Measurements from ENCODE around the gene UNC119B. TPM values are rescaled to one million over a fixed set of nuclear protein-coding genes. Genes with fewer than 3 reads are reported as not detected.

Gene UNC119B
- total RNA-seq, 1 donor from 2014 or later = 22.9 TPM

GRCh38 chr12:120686690-120687577 lies 23.3 kb upstream of the UNC119B start, which contains the start of gene MLEC:
Gene MLEC (plus strand): TSS chr12:120687149. CDS start chr12:120687297, 148 bp downstream.
- peak; percentile 99 for DNase-seq (ENCODE audit: low spot score)
- intact Hi-C loops (cut with DNase I) = no loop called here
- peak; percentile 98 for ATAC-seq

GRCh38 chr12:120687578-120688289 lies 22.5 kb upstream of the UNC119B start:
- no peak for ATAC-seq
- intact Hi-C loops (cut with DNase I) = no loop called here
- no peak for DNase-seq (ENCODE audit: low spot score)

GRCh38 chr12:120688527-120689071 lies 21.7 kb upstream of the UNC119B start:
- intact Hi-C loops (cut with DNase I) = no loop called here
- DNase-seq (ENCODE audit: low spot score) (no peak), ATAC-seq (no peak)

- no peak for ATAC-seq
Observed at GRCh38 chr12:120689397-120690082, 20.7 kb upstream of the UNC119B start.

GRCh38 chr12:120690083-120690450 lies 20.2 kb upstream of the UNC119B start:
- ATAC-seq = no peak

More at GRCh38 chr12:120689397-120690082, 20.7 kb upstream of the UNC119B start:
- intact Hi-C loops (cut with DNase I) = no loop called here
- no peak for DNase-seq (ENCODE audit: low spot score)

GRCh38 chr12:120690978-120691377 lies 19.3 kb upstream of the UNC119B start:
- ATAC-seq (no peak), DNase-seq (ENCODE audit: low spot score) (no peak)
- intact Hi-C loops (cut with DNase I) = no loop called here

More at GRCh38 chr12:120690083-120690450, 20.2 kb upstream of the UNC119B start:
- intact Hi-C loops (cut with DNase I) = no loop called here
- no peak for DNase-seq (ENCODE audit: low spot score)

GRCh38 chr12:120692524-120693033 lies 17.7 kb upstream of the UNC119B start:
- ATAC-seq (no peak), DNase-seq (ENCODE audit: low spot score) (no peak)
- intact Hi-C loops (cut with DNase I) = no loop called here

GRCh38 chr12:120693848-120694247 lies 16.4 kb upstream of the UNC119B start:
- no peak for ATAC-seq
- intact Hi-C loops (cut with DNase I) = no loop called here
- DNase-seq (ENCODE audit: low spot score) = no peak

GRCh38 chr12:120696626-120697025 lies 13.6 kb upstream of the UNC119B start:
- intact Hi-C loops (cut with DNase I) = no loop called here
- DNase-seq (ENCODE audit: low spot score) (no peak), ATAC-seq (no peak)

- ATAC-seq (no peak), DNase-seq (ENCODE audit: low spot score) (no peak)
- intact Hi-C loops (cut with DNase I) = no loop called here
Observed at GRCh38 chr12:120697344-120697743, 12.9 kb upstream of the UNC119B start.

GRCh38 chr12:120698665-120699064 lies 11.6 kb upstream of the UNC119B start:
- DNase-seq (ENCODE audit: low spot score) (no peak), ATAC-seq (peak; percentile 46)
- intact Hi-C loops (cut with DNase I) = no loop called here

GRCh38 chr12:120699553-120699952 lies 10.7 kb upstream of the UNC119B start:
- intact Hi-C loops (cut with DNase I) = no loop called here
- DNase-seq (ENCODE audit: low spot score) = no peak
- no peak for ATAC-seq

GRCh38 chr12:120700886-120701285 lies 9.4 kb upstream of the UNC119B start:
- DNase-seq (ENCODE audit: low spot score) (no peak), ATAC-seq (no peak)
- intact Hi-C loops (cut with DNase I) = no loop called here

- intact Hi-C loops (cut with DNase I) = no loop called here
- no peak for DNase-seq (ENCODE audit: low spot score)
- ATAC-seq = no peak
Observed at GRCh38 chr12:120702637-120703036, 7.6 kb upstream of the UNC119B start.

- intact Hi-C loops (cut with DNase I) = no loop called here
- DNase-seq (ENCODE audit: low spot score) (no peak), ATAC-seq (no peak)
Observed at GRCh38 chr12:120703311-120703942, 6.8 kb upstream of the UNC119B start.

GRCh38 chr12:120705618-120706017 lies 4.6 kb upstream of the UNC119B start:
- DNase-seq (ENCODE audit: low spot score) (no peak), ATAC-seq (no peak)
- intact Hi-C loops (cut with DNase I) = no loop called here

GRCh38 chr12:120706029-120706428 lies 4.2 kb upstream of the UNC119B start:
- intact Hi-C loops (cut with DNase I) = no loop called here
- DNase-seq (ENCODE audit: low spot score) (no peak), ATAC-seq (no peak)

- DNase-seq (ENCODE audit: low spot score) (no peak), ATAC-seq (no peak)
- intact Hi-C loops (cut with DNase I) = no loop called here
Observed at GRCh38 chr12:120708651-120709050, 1.6 kb upstream of the UNC119B start.

Measured in sciatic nerve (tissue), 2 donors.